Activated CD4-positive, alpha-beta T cell treated with anti-CD3 and anti-CD28 coated beads for 24 hours (primary cell): ENCODE measurements around the gene NCOA7.
"Not testable (repeated sequence)": the region's sequence is repeated elsewhere in the genome, so short reads cannot be mapped to it uniquely, and the experiment has no call there.

Experiments
- DNase-seq, 2 donors: peaks; one replicate each; pipeline ENCODE4 v3.0.0-alpha.2; 2020; ENCODE audit warnings: low read depth in 2 of 2

The NCOA7 gene

GRCh38 chr6:125754566-125754965, 36.2 kb upstream of the NCOA7 start:
- no peak for DNase-seq

- DNase-seq = no peak
Measured at GRCh38 chr6:125759184-125759902, 31.4 kb upstream of the NCOA7 start.

GRCh38 chr6:125759959-125760457, 30.8 kb upstream of the NCOA7 start:
- DNase-seq = no peak

GRCh38 chr6:125764121-125764671, 26.6 kb upstream of the NCOA7 start:
- no peak for DNase-seq

- no peak for DNase-seq
Measured at GRCh38 chr6:125765944-125766343, 24.8 kb upstream of the NCOA7 start.

GRCh38 chr6:125766641-125767040, 24.1 kb upstream of the NCOA7 start:
- no peak for DNase-seq

- DNase-seq = no peak
Measured at GRCh38 chr6:125769147-125769783, 21.5 kb upstream of the NCOA7 start.

- no peak for DNase-seq
Measured at GRCh38 chr6:125773387-125774341, 17.1 kb upstream of the NCOA7 start.

GRCh38 chr6:125776107-125776826, 14.5 kb upstream of the NCOA7 start:
- not testable (repeated sequence) for DNase-seq

- DNase-seq = peak; percentile 82 to 83
Measured at GRCh38 chr6:125779924-125780539, 10.7 kb upstream of the NCOA7 start.

GRCh38 chr6:125780540-125781313, 10.0 kb upstream of the NCOA7 start:
- peak in 1 of 2 donors; percentile 28 for DNase-seq

- DNase-seq = peak in 1 of 2 donors; percentile 28
Measured at GRCh38 chr6:125781314-125781868, 9.4 kb upstream of the NCOA7 start.

GRCh38 chr6:125784365-125784764, 6.4 kb upstream of the NCOA7 start:
- DNase-seq = no peak

- DNase-seq = no peak
Measured at GRCh38 chr6:125787791-125788190, 3.0 kb upstream of the NCOA7 start.

- no peak for DNase-seq
Measured at GRCh38 chr6:125789167-125789566, 1.6 kb upstream of the NCOA7 start.

- peak; percentile 10 to 16 for DNase-seq
Measured at GRCh38 chr6:125789576-125790357, 993 bp upstream of the NCOA7 start.

- peak in 1 of 2 donors; percentile 15 for DNase-seq
Measured at GRCh38 chr6:125791151-125791819, 525 bp downstream of the NCOA7 start.

GRCh38 chr6:125791820-125792165, 1.0 kb downstream of the NCOA7 start:
- DNase-seq = no peak
